ENCODE results near the gene PDGFB. TPM values are rescaled to one million over a fixed set of nuclear protein-coding genes. Genes with fewer than 3 reads are reported as not detected.

PDGFB gene
- total and polyA plus RNA-seq, 11 donors = 9.0 to 43.7 (median 21.3) TPM

- TF ChIP-seq CTCF (IDR thresholded peaks at IDR 0.05) (no peak), POLR2A (IDR thresholded peaks at IDR 0.05) (no peak)
- intact Hi-C loops (cut with DNase I) = no loop called here
- H3K9me3 ChIP-seq = peaks cover 0 to 8% (median 2%) of the 10 kb centered on the region in 12 donors
- no peaks in the 10 kb centered on the region for H3K27me3 ChIP-seq
- H3K36me3 ChIP-seq = no peaks in the 10 kb centered on the region
- DNase-seq = no peak
- peaks cover 5 to 70% (median 22%) of the 10 kb centered on the region in 12 donors for H3K4me1 ChIP-seq
- no peak overlapping the region for H3K4me3 ChIP-seq
- 92 to 97% (median 96%) methylated on average over 18 to 19 of the region's 19 CpGs for whole genome bisulfite sequencing, 4 donors
- H3K27ac ChIP-seq = peak overlapping the region in 8 of 12 donors; percentile 64 to 88 (median 80)
- no peak for ATAC-seq
Measured at GRCh38 chr22:39284142-39284980, 39.6 kb upstream of the PDGFB start.

GRCh38 chr22:39283322-39284141 is 38.8 kb upstream of the PDGFB start:
- no peaks in the 10 kb centered on the region for H3K36me3 ChIP-seq
- no peak overlapping the region for H3K4me3 ChIP-seq
- peak overlapping the region; percentile 46 to 88 (median 78) for H3K27ac ChIP-seq
- intact Hi-C loops (cut with DNase I) = no loop called here
- no peak for TF ChIP-seq POLR2A (IDR thresholded peaks at IDR 0.05)
- no peak for TF ChIP-seq CTCF (IDR thresholded peaks at IDR 0.05)
- DNase-seq (peak; percentile 70 to 84 (median 76)), ATAC-seq (peak; percentile 51 to 82 (median 73))
- peaks cover 5 to 78% (median 29%) of the 10 kb centered on the region in 12 donors for H3K4me1 ChIP-seq
- peaks cover 0 to 8% (median 2%) of the 10 kb centered on the region in 12 donors for H3K9me3 ChIP-seq
- WGBS, 4 donors = 50 to 58% (median 52%) methylated on average over 23 to 27 of the region's 27 CpGs
- no peaks in the 10 kb centered on the region for H3K27me3 ChIP-seq

- peak in 8 of 12 donors; percentile 14 to 30 (median 20) for TF ChIP-seq CTCF (IDR thresholded peaks at IDR 0.05)
- TF ChIP-seq POLR2A (IDR thresholded peaks at IDR 0.05) = no peak
- ATAC-seq = peak; percentile 26 to 75 (median 58)
- 67 to 73% (median 68%) methylated on average over 9 of the region's 9 CpGs for WGBS, 4 donors
- peaks cover 5 to 81% (median 33%) of the 10 kb centered on the region in 12 donors for H3K4me1 ChIP-seq
- intact Hi-C loops (cut with DNase I) = no loop called here
- peaks cover 0 to 8% (median 2%) of the 10 kb centered on the region in 12 donors for H3K9me3 ChIP-seq
- peak in 3 of 5 donors; percentile 31 to 54 (median 46) for DNase-seq
- peak overlapping the region; percentile 46 to 88 (median 78) for H3K27ac ChIP-seq
- H3K27me3 ChIP-seq = no peaks in the 10 kb centered on the region
- H3K4me3 ChIP-seq = no peak overlapping the region
- no peaks in the 10 kb centered on the region for H3K36me3 ChIP-seq
Measured at GRCh38 chr22:39282645-39283321, 38.0 kb upstream of the PDGFB start.
